Uterus (tissue), 4 donors: Measurements from ENCODE around the gene SLC38A10. TPM values are rescaled to one million over a fixed set of nuclear protein-coding genes. Genes with fewer than 3 reads are reported as not detected.

Source experiments
- DNase-seq, 2 donors: peaks; one replicate each; pipeline ENCODE4 v3.0.0-alpha.2; 2019 to 2020
- H3K27ac ChIP-seq, 2 donors: fragments of 200-600 bp; sonication (generic); 1 replicate in 1 of 2; 2 replicates in 1 of 2; pipeline ENCODE4 v1.5.1; 2016 to 2018
- H3K27me3 ChIP-seq, 2 donors: fragments of 200-600 bp; sonication (generic); one replicate each; pipeline ENCODE4 v1.5.1; 2018 to 2019; ENCODE audit warnings: control low read depth in 1 of 2
- H3K36me3 ChIP-seq, 2 donors: fragments of 200-600 bp; sonication (generic); one replicate each; pipeline ENCODE4 v1.5.1; 2019; ENCODE audit warnings: control low read depth in 1 of 2
- H3K4me1 ChIP-seq, 2 donors: fragments of 200-600 bp; sonication (generic); one replicate each; pipeline ENCODE4 v1.5.1; 2018 to 2019; ENCODE audit warnings: control low read depth in 1 of 2
- H3K4me3 ChIP-seq, 2 donors: fragments of 200-600 bp; sonication (generic); 1 replicate in 1 of 2; 2 replicates in 1 of 2; pipeline ENCODE4 v1.5.1; 2018 to 2019; ENCODE audit warnings: mild to moderate bottlenecking in 1 of 2
- H3K9me3 ChIP-seq, 2 donors: fragments of 200-600 bp; sonication (generic); one replicate each; pipeline ENCODE4 v1.5.1; 2019; ENCODE audit warnings: control low read depth in 1 of 2
- CTCF ChIP-seq, 4 experiments: fragments of 200-600 bp in 2 of 4; fragments of 450-650 bp in 2 of 4; sonication (generic) in 2 of 4; IDR thresholded peaks; one replicate each; pipeline ENCODE4 v1.5.1; 2016 to 2019; ENCODE audit warnings: antibody characterized with exemption in 4 of 4, mild to moderate bottlenecking in 2 of 4, moderate library complexity in 1 of 4
- POLR2A ChIP-seq, 2 donors: fragments of 450-650 bp; IDR thresholded peaks; one replicate each; pipeline ENCODE4 v1.6.1; 2016; ENCODE audit warnings: antibody characterized with exemption in 2 of 2, mild to moderate bottlenecking in 1 of 2, moderate library complexity in 1 of 2
- intact Hi-C: fragments of 100-400 bp; cut with DNase I; formaldehyde crosslinking; loops from one replicate; pipeline ENCODE4 v1.15.1; 2023; ENCODE audit warnings: low total_unique reads
- total RNA-seq, 4 donors: library from RNA; depleted of rRNA in 3 of 4; stranded (reverse); fragments of >200 nt in 3 of 4; gene quantifications; one replicate each; pipeline versions ENCODE4 v1.1.0 to v1.2.4, GENCODE V29; 2014 to 2023
- donor health status: DM: yes; HTN: yes; CAD: no.

Gene SLC38A10
- total RNA-seq, 4 donors from 2014 or later: 50.7 to 55.4 (median 53.3) TPM

GRCh38 chr17:81294512-81295030, 536 bp downstream of the SLC38A10 start:
- intact Hi-C loops: loop anchor here (5.0 to 10.0 kb wide), 2 partner anchors 110 to 188 kb away; no protein-coding TSS in a partner anchor
- H3K4me3 ChIP-seq: peak overlapping the region; percentile 64 to 94
- peak overlapping the region; percentile 87 to 89 for H3K27ac ChIP-seq
- peaks cover 4 to 7% of the 10 kb centered on the region in 2 donors for H3K4me1 ChIP-seq
- no peaks in the 10 kb centered on the region for H3K36me3 ChIP-seq
- DNase-seq: peak; percentile 30 to 46
- TF ChIP-seq CTCF (IDR thresholded peaks at IDR 0.05) (peak in 1 of 4 experiments; percentile 3), POLR2A (IDR thresholded peaks at IDR 0.05) (no peak)
- no peaks in the 10 kb centered on the region for H3K9me3 ChIP-seq
- no peaks in the 10 kb centered on the region for H3K27me3 ChIP-seq

- no peaks in the 10 kb centered on the region for H3K27me3 ChIP-seq
- peaks cover 4 to 7% of the 10 kb centered on the region in 2 donors for H3K4me1 ChIP-seq
- intact Hi-C loops: loop anchor here (5.0 to 10.0 kb wide), 2 partner anchors 112 to 190 kb away; no protein-coding TSS in a partner anchor
- no peak for DNase-seq
- no peaks in the 10 kb centered on the region for H3K9me3 ChIP-seq
- no peaks in the 10 kb centered on the region for H3K36me3 ChIP-seq
- H3K4me3 ChIP-seq: no peak overlapping the region
- TF ChIP-seq CTCF (IDR thresholded peaks at IDR 0.05) (no peak), POLR2A (IDR thresholded peaks at IDR 0.05) (no peak)
- H3K27ac ChIP-seq: no peak overlapping the region
Observed at GRCh38 chr17:81292450-81292849, 2.7 kb downstream of the SLC38A10 start.

GRCh38 chr17:81291662-81292061, 3.4 kb downstream of the SLC38A10 start:
- Histone ChIP-seq H3K36me3 (no peaks in the 10 kb centered on the region), H3K4me1 (peaks cover 4 to 7% of the 10 kb centered on the region in 2 donors), H3K27me3 (no peaks in the 10 kb centered on the region), H3K4me3 (no peak overlapping the region), H3K27ac (no peak overlapping the region), H3K9me3 (no peaks in the 10 kb centered on the region)
- peak; percentile 75 to 84 (median 77) for TF ChIP-seq CTCF (IDR thresholded peaks at IDR 0.05)
- TF ChIP-seq POLR2A (IDR thresholded peaks at IDR 0.05): no peak
- DNase-seq: peak; percentile 64 to 65
- intact Hi-C loops: loop anchor here (5.0 to 10.0 kb wide), 2 partner anchors 113 to 191 kb away; no protein-coding TSS in a partner anchor

GRCh38 chr17:81290230-81290629, 4.9 kb downstream of the SLC38A10 start:
- H3K36me3 ChIP-seq: no peaks in the 10 kb centered on the region
- no peak for DNase-seq
- H3K27me3 ChIP-seq: no peaks in the 10 kb centered on the region
- TF ChIP-seq CTCF (IDR thresholded peaks at IDR 0.05) (no peak), POLR2A (IDR thresholded peaks at IDR 0.05) (no peak)
- intact Hi-C loops: loop anchor here (5.0 to 10.0 kb wide), 2 partner anchors 115 to 192 kb away; no protein-coding TSS in a partner anchor
- peaks cover 4 to 7% of the 10 kb centered on the region in 2 donors for H3K4me1 ChIP-seq
- H3K9me3 ChIP-seq: no peaks in the 10 kb centered on the region
- H3K27ac ChIP-seq: no peak overlapping the region
- no peak overlapping the region for H3K4me3 ChIP-seq

GRCh38 chr17:81289627-81290026, 5.5 kb downstream of the SLC38A10 start:
- Histone ChIP-seq H3K4me3 (no peak overlapping the region), H3K4me1 (peaks cover 4 to 7% of the 10 kb centered on the region in 2 donors), H3K27ac (no peak overlapping the region), H3K9me3 (no peaks in the 10 kb centered on the region), H3K27me3 (no peaks in the 10 kb centered on the region), H3K36me3 (no peaks in the 10 kb centered on the region)
- intact Hi-C loops: loop anchor here (5.0 to 10.0 kb wide), 2 partner anchors 115 to 193 kb away; no protein-coding TSS in a partner anchor
- TF ChIP-seq POLR2A (IDR thresholded peaks at IDR 0.05) (no peak), CTCF (IDR thresholded peaks at IDR 0.05) (no peak)
- DNase-seq: no peak
